Transverse colon (tissue), 3 donors: ENCODE data around the gene SEMA6B.

ENCODE experiments used
- POLR2A ChIP-seq: fragments of 450-650 bp; IDR thresholded peaks from one replicate; pipeline ENCODE4 v1.6.1; 2016; ENCODE audit warnings: antibody characterized with exemption, mild to moderate bottlenecking, moderate library complexity
- TF ChIP-seq, protein P1 (sequence below), 5 experiments: fragments of 200-600 bp in 3 of 5; fragments of 450-650 bp in 2 of 5; sonication (generic) in 3 of 5; IDR thresholded peaks; 1 replicate in 2 of 5; 2 replicates in 3 of 5; pipeline ENCODE4 v1.5.1; 2016 to 2017; ENCODE audit warnings: antibody characterized with exemption in 5 of 5, inconsistent platforms in 3 of 5, mild to moderate bottlenecking in 2 of 5, moderate library complexity in 1 of 5

DNA sequence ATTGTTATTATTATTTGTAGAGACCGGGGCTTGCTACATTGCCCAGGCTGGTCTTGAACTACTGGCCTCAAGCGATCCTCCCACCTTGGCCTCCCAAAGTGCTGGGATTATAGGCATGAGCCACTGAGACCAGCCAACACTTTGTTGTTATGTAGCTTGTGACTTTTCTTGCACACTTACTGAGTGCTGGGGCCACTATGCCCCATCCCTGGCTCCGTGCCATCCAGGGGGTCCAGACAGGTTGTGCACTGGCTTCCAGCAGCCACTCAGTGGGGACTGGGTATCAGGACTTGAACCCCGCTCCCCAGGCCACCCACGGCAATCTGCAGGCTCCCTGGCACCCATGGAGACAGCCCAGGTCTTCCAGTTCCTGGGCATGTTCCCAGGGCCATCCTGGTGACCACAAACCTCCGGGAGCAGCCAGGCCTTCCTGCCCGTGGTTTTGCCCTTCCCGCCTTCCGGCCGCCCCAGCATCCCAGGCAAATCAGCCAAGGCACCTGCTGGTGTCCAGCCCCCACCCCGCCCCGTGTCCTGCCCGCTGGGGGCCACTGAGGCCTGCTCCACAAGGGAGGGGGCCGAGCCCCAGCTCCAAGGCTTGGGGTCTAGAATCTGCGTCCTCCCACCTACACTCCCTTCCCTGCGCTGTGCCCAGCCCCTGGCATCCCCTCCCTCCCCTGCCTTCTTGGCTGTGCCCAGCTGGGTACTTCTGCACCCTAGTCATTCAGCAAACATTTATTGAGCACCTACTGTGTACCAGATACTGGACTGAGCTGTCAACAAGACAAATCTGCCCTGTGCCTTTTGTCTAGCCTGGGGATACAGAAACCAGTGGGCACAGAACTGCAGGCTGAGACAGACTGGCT lies 23.7 kb upstream of the SEMA6B start:
- TF ChIP-seq, protein P1, sequence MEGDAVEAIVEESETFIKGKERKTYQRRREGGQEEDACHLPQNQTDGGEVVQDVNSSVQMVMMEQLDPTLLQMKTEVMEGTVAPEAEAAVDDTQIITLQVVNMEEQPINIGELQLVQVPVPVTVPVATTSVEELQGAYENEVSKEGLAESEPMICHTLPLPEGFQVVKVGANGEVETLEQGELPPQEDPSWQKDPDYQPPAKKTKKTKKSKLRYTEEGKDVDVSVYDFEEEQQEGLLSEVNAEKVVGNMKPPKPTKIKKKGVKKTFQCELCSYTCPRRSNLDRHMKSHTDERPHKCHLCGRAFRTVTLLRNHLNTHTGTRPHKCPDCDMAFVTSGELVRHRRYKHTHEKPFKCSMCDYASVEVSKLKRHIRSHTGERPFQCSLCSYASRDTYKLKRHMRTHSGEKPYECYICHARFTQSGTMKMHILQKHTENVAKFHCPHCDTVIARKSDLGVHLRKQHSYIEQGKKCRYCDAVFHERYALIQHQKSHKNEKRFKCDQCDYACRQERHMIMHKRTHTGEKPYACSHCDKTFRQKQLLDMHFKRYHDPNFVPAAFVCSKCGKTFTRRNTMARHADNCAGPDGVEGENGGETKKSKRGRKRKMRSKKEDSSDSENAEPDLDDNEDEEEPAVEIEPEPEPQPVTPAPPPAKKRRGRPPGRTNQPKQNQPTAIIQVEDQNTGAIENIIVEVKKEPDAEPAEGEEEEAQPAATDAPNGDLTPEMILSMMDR (IDR thresholded peaks at IDR 0.05) = no peak
- TF ChIP-seq POLR2A = no peak
